ENCODE results near the gene RGPD8. TPM values are rescaled to one million over a fixed set of nuclear protein-coding genes. Genes with fewer than 3 reads are reported as not detected.
A peak's percentile ranks its signal among the peaks of the same experiment; 100 is the strongest.
"Not testable (repeated sequence)": the region's sequence is repeated elsewhere in the genome, so short reads cannot be mapped to it uniquely, and the experiment has no call there.

The RGPD8 gene
- total RNA-seq, 2 donors from 2014 or later, result 30.3 to 53.3 TPM

DNA sequence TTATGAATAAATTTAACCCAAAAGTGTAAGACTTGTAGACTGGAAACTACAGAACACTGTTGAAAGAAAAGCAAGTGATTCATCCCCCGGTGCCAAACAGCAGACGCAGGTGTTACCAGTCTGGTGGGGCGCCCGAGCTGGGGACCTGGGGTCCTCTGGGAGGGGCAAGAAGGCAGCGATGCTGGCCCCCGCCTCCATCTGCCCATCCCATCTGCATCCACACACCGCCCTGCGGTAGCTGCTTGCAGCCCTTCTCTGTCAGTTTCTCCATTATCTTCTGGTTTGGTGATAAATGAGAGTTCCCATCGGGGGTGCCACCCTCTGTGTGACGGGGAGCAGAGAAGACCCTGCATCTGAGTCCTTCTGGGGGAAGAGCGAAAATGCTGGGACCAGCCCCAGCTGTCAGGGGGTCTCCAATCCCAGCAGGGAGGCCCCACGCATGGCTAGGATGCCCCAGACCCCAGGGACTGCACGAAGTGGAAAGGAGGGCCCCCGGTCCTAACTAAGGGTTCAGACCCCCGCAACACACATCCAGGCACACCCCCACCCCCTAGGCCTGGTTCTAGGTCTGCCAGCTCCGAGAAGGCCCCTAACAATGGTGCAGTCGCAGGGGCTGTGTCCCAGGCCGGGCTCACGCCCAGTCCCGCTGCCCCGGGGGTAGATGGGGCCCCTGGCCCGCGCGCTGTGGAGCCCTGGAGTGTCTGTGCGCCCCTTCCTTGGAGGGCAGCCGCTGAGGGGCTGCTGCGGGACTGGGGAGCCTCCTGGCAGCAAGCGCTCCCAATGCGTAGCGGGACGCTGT, 686 bp upstream of the RGPD8 start:
- Histone ChIP-seq H3K36me3 (no peaks in the 10 kb centered on the region), H3K4me3 (no peak overlapping the region), H3K27me3 (replicated peaks; ENCODE audit: insufficient read depth) (no peaks in the 10 kb centered on the region), H3K9me3 (no peaks in the 10 kb centered on the region), H3K27ac (no peak overlapping the region), H3K4me1 (ENCODE audit: control insufficient read depth in 1 of 2, low read depth in 2 of 2) (peaks cover 5 to 11% of the 10 kb centered on the region in 2 donors)
- DNase-seq (ENCODE audit: low spot score) (no peak), ATAC-seq (ENCODE audit: insufficient number of reproducible peaks, low FRiP score, low read depth) (no peak)
- TF ChIP-seq, protein P1, sequence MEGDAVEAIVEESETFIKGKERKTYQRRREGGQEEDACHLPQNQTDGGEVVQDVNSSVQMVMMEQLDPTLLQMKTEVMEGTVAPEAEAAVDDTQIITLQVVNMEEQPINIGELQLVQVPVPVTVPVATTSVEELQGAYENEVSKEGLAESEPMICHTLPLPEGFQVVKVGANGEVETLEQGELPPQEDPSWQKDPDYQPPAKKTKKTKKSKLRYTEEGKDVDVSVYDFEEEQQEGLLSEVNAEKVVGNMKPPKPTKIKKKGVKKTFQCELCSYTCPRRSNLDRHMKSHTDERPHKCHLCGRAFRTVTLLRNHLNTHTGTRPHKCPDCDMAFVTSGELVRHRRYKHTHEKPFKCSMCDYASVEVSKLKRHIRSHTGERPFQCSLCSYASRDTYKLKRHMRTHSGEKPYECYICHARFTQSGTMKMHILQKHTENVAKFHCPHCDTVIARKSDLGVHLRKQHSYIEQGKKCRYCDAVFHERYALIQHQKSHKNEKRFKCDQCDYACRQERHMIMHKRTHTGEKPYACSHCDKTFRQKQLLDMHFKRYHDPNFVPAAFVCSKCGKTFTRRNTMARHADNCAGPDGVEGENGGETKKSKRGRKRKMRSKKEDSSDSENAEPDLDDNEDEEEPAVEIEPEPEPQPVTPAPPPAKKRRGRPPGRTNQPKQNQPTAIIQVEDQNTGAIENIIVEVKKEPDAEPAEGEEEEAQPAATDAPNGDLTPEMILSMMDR (IDR thresholded peaks at IDR 0.05), result no peak

DNA sequence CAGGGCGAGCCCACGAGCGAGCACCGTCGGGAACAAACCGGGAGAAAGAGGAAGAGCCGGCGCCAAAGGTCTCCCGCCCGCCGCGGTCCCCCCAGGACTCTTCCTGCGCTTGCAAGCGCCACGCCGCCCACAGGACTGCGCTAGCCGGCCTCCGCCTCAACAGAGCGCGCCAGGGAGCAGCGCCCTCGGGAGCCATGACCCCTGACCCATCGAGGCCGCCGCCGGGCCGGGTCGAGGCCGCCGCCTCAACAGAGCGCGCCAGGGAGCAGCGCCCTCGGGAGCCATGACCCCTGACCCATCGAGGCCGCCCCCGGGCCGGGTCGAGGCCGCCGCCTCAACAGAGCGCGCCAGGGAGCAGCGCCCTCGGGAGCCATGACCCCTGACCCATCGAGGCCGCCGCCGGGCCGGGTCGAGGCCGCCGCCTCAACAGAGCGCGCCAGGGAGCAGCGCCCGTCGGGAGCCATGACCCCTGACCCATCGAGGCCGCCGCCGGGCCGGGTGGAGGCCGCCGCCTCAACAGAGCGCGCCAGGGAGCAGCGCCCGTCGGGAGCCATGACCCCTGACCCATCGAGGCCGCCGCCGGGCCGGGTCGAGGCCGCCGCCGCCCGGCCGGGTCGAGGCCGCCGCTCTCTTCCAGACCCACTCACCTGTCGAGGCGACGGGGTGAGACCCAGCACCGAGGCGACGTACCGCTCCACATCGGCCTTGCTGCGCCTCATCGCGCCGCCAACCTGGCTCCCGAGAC, 538 bp downstream of the RGPD8 start:
- H3K27me3 ChIP-seq (replicated peaks; ENCODE audit: insufficient read depth); H3K36me3 ChIP-seq; H3K9me3 ChIP-seq; DNase-seq (ENCODE audit: low spot score): not testable (repeated sequence)
- peak; percentile 39 for ATAC-seq (ENCODE audit: insufficient number of reproducible peaks, low FRiP score, low read depth)
- H3K27ac ChIP-seq, result peak overlapping the region; percentile 78 to 93
- H3K4me3 ChIP-seq, result peak overlapping the region; percentile 88
- peaks cover 5 to 11% of the 10 kb centered on the region in 2 donors for H3K4me1 ChIP-seq (ENCODE audit: control insufficient read depth in 1 of 2, low read depth in 2 of 2)

DNA sequence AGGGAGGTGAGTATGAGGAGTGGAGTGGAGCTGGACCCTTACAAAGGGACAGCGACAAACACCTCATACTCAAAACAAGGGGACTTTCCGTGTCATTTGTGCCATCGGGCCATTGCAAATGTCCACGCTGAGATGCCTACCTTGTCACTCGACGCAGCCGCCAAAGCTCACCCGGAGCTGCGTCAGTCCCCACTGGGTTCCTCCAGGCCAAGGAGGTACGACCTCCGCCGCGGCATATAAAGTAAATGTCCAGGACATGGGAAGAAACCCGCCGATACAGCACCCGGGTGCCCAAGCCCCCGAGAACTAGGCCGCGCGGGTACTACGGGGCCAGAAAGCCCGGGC, 1.1 kb downstream of the RGPD8 start:
- Histone ChIP-seq H3K4me1 (ENCODE audit: control insufficient read depth in 1 of 2, low read depth in 2 of 2) (peaks cover 5 to 11% of the 10 kb centered on the region in 2 donors), H3K27ac (peak overlapping the region; percentile 78 to 93), H3K4me3 (peak overlapping the region; percentile 88)
- H3K9me3 ChIP-seq; DNase-seq (ENCODE audit: low spot score); ATAC-seq (ENCODE audit: insufficient number of reproducible peaks, low FRiP score, low read depth); H3K27me3 ChIP-seq (replicated peaks; ENCODE audit: insufficient read depth); H3K36me3 ChIP-seq: not testable (repeated sequence)

DNA sequence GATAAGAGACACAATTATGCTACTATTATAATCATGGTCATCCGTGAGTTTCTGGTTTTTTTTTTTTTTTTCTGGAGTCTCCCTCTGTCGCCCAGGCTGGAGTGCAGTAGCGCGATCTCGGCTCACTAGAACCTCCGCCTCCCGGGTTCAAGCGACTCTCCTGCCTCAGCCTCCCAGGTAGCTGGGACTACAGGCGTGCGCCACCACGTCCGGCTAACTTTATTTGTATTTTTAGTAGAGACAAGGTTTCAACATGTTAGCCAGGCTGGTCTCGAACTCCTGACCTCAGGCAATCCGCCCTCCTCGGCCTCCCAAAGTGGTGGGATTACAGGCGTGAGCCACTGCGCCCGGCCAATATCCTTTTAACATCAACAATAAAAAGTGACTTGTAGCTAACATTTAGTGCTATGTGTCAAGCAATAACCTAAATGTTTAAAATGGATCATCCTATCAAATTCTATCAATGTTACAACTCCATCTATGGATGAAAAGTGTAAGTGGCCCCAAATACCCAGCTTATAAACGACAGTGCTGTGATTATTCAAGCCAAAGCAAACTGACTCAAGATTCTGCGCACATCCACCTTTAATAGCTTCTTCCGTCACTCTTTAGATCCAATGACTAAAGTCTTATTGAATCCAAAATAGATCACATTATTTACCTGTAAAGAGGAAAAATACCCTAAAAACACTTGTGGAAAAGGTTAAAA, 1.7 kb downstream of the RGPD8 start:
- not testable (repeated sequence) for H3K27me3 ChIP-seq (replicated peaks; ENCODE audit: insufficient read depth); H3K36me3 ChIP-seq; DNase-seq (ENCODE audit: low spot score); ATAC-seq (ENCODE audit: insufficient number of reproducible peaks, low FRiP score, low read depth); H3K9me3 ChIP-seq
- Histone ChIP-seq H3K4me3 (peak overlapping the region; percentile 88), H3K4me1 (ENCODE audit: control insufficient read depth in 1 of 2, low read depth in 2 of 2) (peaks cover 5 to 11% of the 10 kb centered on the region in 2 donors), H3K27ac (peak overlapping the region in 1 of 2 donors; percentile 93)

DNA sequence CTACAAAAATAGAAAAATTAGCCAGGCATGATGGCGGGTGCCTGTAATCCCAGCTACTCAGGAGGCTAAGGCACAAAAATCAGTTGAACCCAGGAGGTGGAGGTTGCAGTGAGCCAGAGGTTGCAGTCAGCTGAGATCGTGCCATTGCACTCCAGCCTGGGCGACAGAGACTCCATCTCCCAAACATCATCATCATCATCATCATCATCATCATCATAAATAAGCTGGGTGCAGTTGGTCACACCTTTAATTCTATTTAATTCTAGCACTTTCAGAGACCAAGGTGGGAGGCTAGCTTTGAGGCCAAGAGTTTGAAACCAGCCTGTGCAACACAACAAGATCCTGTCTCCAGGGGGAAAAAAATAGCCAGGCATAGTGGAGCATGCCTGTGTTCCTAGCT, 8.9 kb downstream of the RGPD8 start:
- not testable (repeated sequence) for H3K4me3 ChIP-seq; H3K27ac ChIP-seq; DNase-seq (ENCODE audit: low spot score); H3K4me1 ChIP-seq (ENCODE audit: control insufficient read depth in 1 of 2, low read depth in 2 of 2); H3K36me3 ChIP-seq; H3K9me3 ChIP-seq; H3K27me3 ChIP-seq (replicated peaks; ENCODE audit: insufficient read depth); ATAC-seq (ENCODE audit: insufficient number of reproducible peaks, low FRiP score, low read depth)

DNA sequence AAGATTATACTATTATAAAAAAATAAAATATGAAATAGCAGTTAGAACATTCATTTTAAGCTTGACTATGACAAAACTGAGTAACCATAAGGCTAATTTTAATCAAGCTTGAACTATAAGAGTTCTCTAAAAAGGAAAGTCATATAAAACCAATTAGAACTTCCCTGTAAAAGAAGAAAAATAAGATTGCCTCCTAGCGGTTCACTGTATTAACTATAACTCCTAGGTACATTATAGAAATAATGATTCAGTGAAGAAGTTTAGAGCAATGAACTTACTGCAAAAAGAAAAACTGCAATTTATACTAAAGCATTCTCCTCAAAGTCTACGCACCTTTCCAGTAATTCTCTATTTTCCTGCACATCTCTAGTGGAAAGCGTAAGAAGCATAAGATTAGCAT, 16.6 kb downstream of the RGPD8 start:
- not testable (repeated sequence) for ATAC-seq (ENCODE audit: insufficient number of reproducible peaks, low FRiP score, low read depth); DNase-seq (ENCODE audit: low spot score); H3K9me3 ChIP-seq; H3K27ac ChIP-seq; H3K36me3 ChIP-seq; H3K4me1 ChIP-seq (ENCODE audit: control insufficient read depth in 1 of 2, low read depth in 2 of 2); H3K4me3 ChIP-seq; H3K27me3 ChIP-seq (replicated peaks; ENCODE audit: insufficient read depth)

DNA sequence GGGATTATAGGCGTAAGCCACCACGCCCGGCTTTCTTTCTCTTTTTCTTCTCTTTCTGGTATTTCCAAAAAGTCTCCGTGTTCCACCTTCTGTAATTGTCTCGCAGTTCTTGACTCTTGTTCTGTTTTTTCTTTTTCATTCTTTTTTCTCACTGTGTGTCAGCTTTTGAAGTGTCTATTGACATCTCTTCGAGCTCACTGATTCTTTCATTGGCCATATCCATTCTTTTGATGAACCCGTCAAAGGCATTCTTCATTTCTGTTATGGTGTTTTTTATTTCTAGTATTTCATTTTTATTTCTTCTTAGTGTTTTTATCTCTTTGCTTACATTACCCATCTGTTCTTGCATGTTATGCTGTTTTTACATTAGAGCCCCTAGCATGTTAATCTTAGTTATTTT, 73.4 kb downstream of the RGPD8 start:
- not testable (repeated sequence) for H3K4me3 ChIP-seq; H3K27me3 ChIP-seq (replicated peaks; ENCODE audit: insufficient read depth); H3K36me3 ChIP-seq; H3K9me3 ChIP-seq; DNase-seq (ENCODE audit: low spot score); H3K4me1 ChIP-seq (ENCODE audit: control insufficient read depth in 1 of 2, low read depth in 2 of 2); ATAC-seq (ENCODE audit: insufficient number of reproducible peaks, low FRiP score, low read depth); H3K27ac ChIP-seq

DNA sequence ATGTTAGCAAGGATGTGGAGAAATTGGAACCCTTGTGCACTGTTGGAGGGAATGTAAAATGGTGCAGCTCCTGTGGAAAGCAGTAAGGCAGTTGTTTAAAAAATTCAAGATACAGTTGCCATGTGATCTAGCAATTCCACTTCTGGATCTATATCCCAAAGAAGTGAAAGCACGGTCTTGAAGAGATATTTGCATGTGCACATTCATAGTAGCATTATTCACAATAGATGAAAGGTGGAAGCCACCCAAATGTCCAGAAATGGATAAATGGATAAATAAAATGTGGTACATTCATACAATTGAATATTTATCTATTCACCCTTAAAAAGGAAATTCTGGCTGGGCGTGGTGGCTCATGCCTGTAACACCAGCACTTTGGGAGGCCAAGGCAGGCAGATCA, 79.1 kb downstream of the RGPD8 start:
- not testable (repeated sequence) for H3K4me3 ChIP-seq; ATAC-seq (ENCODE audit: insufficient number of reproducible peaks, low FRiP score, low read depth)

DNA sequence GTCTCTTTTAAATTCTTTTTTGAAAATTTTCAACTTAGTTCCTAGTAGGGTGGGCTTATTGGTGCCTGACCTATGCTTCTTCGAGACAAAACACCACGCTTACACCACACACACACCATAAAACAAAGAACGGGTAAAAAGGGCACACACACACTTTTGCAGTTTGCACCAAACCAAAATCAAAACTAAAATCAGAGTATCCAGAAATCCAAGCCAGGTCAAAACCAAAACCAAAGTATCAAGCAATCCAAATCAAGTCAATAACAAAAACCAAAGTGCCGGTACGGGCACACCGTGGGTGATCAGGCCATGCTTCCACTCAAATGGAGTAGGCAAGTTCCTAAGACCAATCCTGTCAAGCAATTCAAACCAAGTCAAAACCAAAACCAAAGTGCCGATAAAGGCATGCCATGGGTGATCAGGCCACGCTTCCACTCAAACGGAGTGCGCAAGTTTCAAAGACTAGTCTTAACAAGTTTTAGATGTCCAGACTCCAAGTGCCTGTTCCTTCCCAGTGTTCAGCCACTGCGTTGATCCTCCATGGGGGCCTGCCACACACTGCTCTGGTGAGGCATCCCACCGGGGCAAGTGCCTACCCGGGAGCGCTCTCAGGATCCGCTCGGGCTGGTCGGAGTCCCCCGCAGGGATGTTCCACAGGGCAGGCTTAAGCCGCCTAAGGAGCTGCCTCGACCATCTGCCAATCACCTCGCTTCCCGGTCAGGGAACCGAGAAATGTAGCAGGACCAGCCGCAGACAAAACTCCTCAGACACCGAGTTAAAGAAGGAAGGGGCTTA, 80.4 kb downstream of the RGPD8 start:
- H3K36me3 ChIP-seq; H3K4me3 ChIP-seq; H3K9me3 ChIP-seq; ATAC-seq (ENCODE audit: insufficient number of reproducible peaks, low FRiP score, low read depth); H3K4me1 ChIP-seq (ENCODE audit: control insufficient read depth in 1 of 2, low read depth in 2 of 2); H3K27me3 ChIP-seq (replicated peaks; ENCODE audit: insufficient read depth); DNase-seq (ENCODE audit: low spot score); H3K27ac ChIP-seq: not testable (repeated sequence)

More for the DNA sequence above, 79.1 kb downstream of the RGPD8 start:
- not testable (repeated sequence) for DNase-seq (ENCODE audit: low spot score); H3K9me3 ChIP-seq; H3K4me1 ChIP-seq (ENCODE audit: control insufficient read depth in 1 of 2, low read depth in 2 of 2); H3K36me3 ChIP-seq; H3K27ac ChIP-seq; H3K27me3 ChIP-seq (replicated peaks; ENCODE audit: insufficient read depth)

DNA sequence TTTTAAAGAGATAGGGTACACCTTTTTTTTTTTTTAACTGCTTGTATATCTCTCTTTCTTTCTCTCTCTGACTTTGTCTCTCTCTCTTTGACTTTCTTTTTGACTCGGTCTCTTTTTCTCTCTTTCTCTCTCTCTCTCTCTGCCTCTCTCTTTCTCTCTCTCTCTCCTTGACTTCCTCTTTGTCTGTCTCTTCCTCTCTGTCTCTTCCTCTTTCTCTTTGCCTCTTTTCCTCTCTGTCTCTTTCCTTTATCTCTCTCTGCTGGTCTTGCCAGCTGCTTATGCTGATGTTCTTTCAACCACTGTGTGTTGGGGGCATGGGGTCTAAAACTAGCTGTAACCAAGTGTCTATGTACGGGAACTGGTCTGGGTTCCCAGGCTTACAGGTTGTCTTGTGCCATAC, 81.2 kb downstream of the RGPD8 start:
- not testable (repeated sequence) for H3K36me3 ChIP-seq; H3K9me3 ChIP-seq; DNase-seq (ENCODE audit: low spot score); ATAC-seq (ENCODE audit: insufficient number of reproducible peaks, low FRiP score, low read depth); H3K4me3 ChIP-seq; H3K27ac ChIP-seq; H3K4me1 ChIP-seq (ENCODE audit: control insufficient read depth in 1 of 2, low read depth in 2 of 2); H3K27me3 ChIP-seq (replicated peaks; ENCODE audit: insufficient read depth)

Measured in thoracic aorta (tissue), 2 donors.